Measurements from ENCODE around the gene TM4SF5. TPM values are rescaled to one million over a fixed set of nuclear protein-coding genes. Genes with fewer than 3 reads are reported as not detected.

TM4SF5 gene
- total RNA-seq, 1 donor from 2014 or later, result not detected

Other genes with a start within 250 kb of the TM4SF5 start
- gene MYBBP1A, start 216.5 kb upstream of the TM4SF5 start, total RNA-seq (ENCODE audit: insufficient read depth, low replicate concordance), result 27.9 TPM
- 1.4 TPM for gene GGT6, start 211.3 kb upstream of the TM4SF5 start, total RNA-seq (ENCODE audit: insufficient read depth, low replicate concordance)
- gene SMTNL2, start 187.4 kb upstream of the TM4SF5 start, total RNA-seq (ENCODE audit: insufficient read depth, low replicate concordance), result 11.3 TPM
- gene ALOX15, start 130.2 kb upstream of the TM4SF5 start, total RNA-seq (ENCODE audit: insufficient read depth, low replicate concordance), result not detected
- gene PELP1, start 67.7 kb upstream of the TM4SF5 start, total RNA-seq (ENCODE audit: insufficient read depth, low replicate concordance), result 16.1 TPM
- 3.1 TPM for gene ARRB2, start 61.3 kb upstream of the TM4SF5 start, total RNA-seq (ENCODE audit: insufficient read depth, low replicate concordance)
- 5.3 TPM for gene MED11, start 40.5 kb upstream of the TM4SF5 start, total RNA-seq (ENCODE audit: insufficient read depth, low replicate concordance)
- gene ZMYND15, start 32.1 kb upstream of the TM4SF5 start, total RNA-seq (ENCODE audit: insufficient read depth, low replicate concordance), result not detected
- 2.4 TPM for gene CXCL16, start 32.0 kb upstream of the TM4SF5 start, total RNA-seq (ENCODE audit: insufficient read depth, low replicate concordance)
- not detected for gene VMO1, start 14.5 kb downstream of the TM4SF5 start, total RNA-seq (ENCODE audit: insufficient read depth, low replicate concordance)
- gene GLTPD2, start 17.1 kb downstream of the TM4SF5 start, total RNA-seq (ENCODE audit: insufficient read depth, low replicate concordance), result not detected
- 32.7 TPM for gene PSMB6, start 24.3 kb downstream of the TM4SF5 start, total RNA-seq (ENCODE audit: insufficient read depth, low replicate concordance)
- gene PLD2, start 35.3 kb downstream of the TM4SF5 start, total RNA-seq (ENCODE audit: insufficient read depth, low replicate concordance), result 16.6 TPM
- gene MINK1, start 61.5 kb downstream of the TM4SF5 start, total RNA-seq (ENCODE audit: insufficient read depth, low replicate concordance), result 10.1 TPM
- 11.3 TPM for gene C17orf107, start 127.7 kb downstream of the TM4SF5 start, total RNA-seq (ENCODE audit: insufficient read depth, low replicate concordance)
- gene CHRNE, start 131.2 kb downstream of the TM4SF5 start, total RNA-seq (ENCODE audit: insufficient read depth, low replicate concordance), result not detected
- 0.72 TPM for gene GP1BA, start 160.4 kb downstream of the TM4SF5 start, total RNA-seq (ENCODE audit: insufficient read depth, low replicate concordance)
- 28.9 TPM for gene SLC25A11, start 168.2 kb downstream of the TM4SF5 start, total RNA-seq (ENCODE audit: insufficient read depth, low replicate concordance)
- 10.8 TPM for gene RNF167, start 168.4 kb downstream of the TM4SF5 start, total RNA-seq (ENCODE audit: insufficient read depth, low replicate concordance)
- 339 TPM for gene PFN1, start 176.6 kb downstream of the TM4SF5 start, total RNA-seq (ENCODE audit: insufficient read depth, low replicate concordance)
- 12.0 TPM for gene ENO3, start 179.2 kb downstream of the TM4SF5 start, total RNA-seq (ENCODE audit: insufficient read depth, low replicate concordance)
- 40.2 TPM for gene SPAG7, start 195.9 kb downstream of the TM4SF5 start, total RNA-seq (ENCODE audit: insufficient read depth, low replicate concordance)
- 1.7 TPM for gene CAMTA2, start 215.8 kb downstream of the TM4SF5 start, total RNA-seq (ENCODE audit: insufficient read depth, low replicate concordance)
- 2.9 TPM for gene INCA1, start 225.6 kb downstream of the TM4SF5 start, total RNA-seq (ENCODE audit: insufficient read depth, low replicate concordance)
- 35.6 TPM for gene KIF1C, start 226.1 kb downstream of the TM4SF5 start, total RNA-seq (ENCODE audit: insufficient read depth, low replicate concordance)